Measurements from ENCODE around the gene TMEM61.
"Not testable (repeated sequence)": the region's sequence is repeated elsewhere in the genome, so short reads cannot be mapped to it uniquely, and the experiment has no call there.

TMEM61 gene

DNA sequence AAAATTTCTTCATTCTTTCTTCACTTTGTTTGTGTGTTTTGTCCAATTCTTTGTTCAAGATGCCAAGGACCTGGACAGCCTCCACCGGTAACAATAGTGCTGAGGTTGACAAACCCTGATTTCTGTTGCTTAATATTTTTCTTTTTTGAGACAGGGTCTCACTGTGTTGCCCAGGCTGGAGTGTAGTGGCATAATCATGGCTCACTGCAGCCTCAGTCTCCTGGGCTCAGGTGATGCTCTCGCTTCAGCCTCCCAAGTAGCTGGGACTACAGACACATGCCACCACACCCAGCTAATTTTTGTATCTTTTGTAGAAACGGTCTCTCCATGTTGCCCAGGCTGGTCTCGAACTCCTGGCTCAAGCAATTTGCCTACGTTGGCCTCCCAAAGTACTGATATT is 16.6 kb upstream of the TMEM61 start:
- not testable (repeated sequence) for DNase-seq

DNA sequence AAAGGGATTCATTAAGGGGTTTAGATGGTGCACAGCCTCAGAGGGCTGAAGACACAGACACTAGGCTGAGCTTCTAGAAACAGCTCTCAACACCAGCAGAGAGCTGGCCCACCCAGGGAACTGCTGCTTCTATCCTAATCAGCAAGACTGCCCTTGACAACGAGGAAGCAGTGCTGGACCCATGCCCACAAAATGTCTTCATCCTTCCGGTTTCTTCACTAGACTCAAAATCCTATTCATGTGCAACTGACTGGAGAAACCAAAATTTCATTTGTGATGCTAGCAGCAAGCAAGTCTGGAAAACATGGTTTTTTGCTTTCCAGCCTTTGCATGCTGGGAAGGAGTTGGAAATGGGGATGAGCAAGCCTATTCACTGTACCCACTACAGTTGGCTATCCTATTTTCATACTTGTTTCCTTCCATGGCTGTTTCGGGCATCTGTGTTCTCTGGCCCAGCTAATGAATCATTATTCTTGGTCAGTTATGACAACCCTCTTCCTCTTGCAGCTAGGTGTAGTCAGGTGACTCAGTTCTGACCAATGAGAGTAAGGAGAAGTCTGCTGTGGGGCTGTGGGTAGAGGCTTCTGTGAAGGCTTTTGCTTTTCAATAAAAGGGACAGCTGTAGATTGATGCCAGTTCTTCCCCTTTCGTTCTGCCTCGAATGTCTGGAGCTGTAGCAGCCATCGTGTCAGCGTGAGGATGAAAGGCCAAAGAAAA is 14.6 kb upstream of the TMEM61 start:
- no peak for DNase-seq

DNA sequence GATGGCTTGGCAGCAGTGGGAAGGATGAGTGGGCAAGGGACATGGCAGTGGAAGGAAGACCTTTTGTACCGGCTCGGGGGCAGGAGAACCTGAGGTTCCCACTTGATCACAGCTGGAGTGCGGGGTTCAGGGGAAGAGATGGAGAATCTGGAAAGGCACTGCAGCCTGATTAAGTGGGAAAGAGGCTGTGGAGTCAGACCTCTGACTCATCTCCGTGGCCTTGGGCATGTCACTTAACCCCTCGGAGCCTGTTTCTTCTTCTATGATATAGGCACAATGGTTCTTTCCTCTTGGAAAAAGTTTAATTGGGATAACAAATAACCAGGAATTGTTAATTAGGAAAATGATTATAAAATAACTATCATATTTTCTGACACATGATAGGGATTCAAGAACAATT is 13.1 kb upstream of the TMEM61 start:
- no peak for DNase-seq

DNA sequence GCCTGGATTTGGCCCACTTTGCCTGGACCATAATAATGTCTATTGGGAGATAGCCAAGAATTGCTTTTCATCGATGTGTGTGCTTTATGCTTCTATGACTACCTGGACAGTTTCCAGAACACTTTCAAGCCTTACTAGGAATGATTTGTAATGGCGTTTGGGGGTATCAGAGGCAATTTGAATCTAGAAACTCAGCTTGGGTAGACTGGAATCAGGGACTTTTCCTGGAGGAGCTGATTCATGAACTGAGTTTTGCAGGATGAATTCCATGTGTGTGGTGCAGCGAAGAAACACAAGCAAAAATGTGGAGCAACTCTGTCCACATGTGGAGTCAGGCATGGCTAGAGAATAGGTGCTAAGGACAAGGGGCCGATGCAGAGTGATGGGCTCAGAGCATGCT is 11.9 kb upstream of the TMEM61 start:
- no peak for DNase-seq

DNA sequence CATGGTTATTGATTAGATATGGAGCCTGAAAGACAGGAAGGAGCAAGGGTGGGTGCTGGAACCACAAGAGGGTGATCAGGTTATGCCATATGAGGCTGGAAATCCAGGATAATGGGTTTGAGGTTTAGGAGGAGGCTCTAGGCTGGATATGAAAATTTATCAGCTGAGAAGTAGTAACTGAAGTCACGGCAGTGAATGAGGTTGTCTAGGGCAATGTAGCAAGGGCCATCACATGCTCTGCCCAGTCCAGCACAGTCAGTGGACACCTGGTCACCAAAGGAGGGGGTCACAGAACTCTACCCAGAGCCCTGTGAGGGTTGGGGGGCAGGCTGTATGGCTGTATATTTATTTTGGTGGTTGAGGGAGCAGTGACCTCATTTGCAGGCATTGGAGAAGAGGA is 10.5 kb upstream of the TMEM61 start:
- DNase-seq: no peak

DNA sequence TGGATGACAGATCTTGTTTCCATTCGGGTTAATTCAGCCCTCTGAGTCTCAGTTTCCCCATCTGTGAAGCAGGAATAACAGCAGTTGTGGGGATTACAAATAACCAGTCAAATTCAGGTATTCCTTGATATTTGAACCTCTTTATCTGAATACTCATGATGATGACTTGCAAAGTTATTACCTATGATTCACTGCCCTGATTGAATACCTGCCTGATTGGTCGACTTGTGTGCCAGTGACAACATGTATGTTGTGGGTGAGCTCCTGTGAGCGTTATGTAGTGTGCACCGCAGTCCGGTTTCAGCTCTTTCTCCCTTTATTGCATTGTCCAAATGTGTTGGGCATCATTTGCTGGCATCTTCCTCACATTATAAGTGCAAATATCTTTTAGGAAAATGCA is 9.5 kb upstream of the TMEM61 start:
- DNase-seq: no peak

DNA sequence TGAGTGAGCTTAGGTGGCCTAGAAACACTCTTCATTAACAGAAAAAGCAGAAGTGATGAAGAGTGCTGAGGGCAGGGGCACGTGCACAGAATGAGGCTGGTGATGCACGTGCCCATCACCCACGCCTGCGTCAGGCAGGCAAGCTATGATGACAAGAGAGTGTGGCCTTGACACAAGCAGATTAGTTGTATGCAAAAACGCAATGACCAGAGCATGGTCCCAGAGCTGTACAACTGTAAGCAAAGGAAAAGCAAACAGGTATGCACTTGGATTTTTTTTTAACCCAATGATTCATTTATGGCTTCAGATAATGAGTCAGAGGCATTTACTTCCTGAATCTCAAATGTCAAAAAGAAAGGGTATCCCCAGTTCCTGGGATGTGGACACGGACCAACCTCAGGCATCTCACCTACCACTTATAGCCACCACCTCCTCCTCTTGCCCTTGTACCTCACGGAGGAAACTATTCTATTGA is 9.1 kb upstream of the TMEM61 start:
- DNase-seq: no peak

DNA sequence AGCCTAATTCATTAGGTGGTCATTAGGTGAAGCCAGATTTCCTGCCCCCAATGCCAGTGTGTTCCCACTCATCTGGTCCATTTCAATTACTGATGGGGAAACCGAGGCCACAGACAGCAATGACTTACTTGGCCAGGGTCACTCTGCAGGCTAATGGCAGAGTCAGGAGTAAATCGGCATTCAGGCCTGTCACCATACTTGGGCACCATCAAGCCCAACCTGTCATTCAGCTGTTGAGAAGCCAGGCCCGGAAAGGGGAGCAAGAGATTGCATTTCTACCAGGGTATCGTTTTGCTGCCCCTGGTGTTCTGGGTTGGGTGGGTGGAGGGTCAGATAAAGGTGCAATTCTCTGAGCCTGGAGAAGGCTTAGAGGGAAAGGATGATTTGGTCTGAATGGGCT is 8.0 kb upstream of the TMEM61 start:
- DNase-seq: no peak

DNA sequence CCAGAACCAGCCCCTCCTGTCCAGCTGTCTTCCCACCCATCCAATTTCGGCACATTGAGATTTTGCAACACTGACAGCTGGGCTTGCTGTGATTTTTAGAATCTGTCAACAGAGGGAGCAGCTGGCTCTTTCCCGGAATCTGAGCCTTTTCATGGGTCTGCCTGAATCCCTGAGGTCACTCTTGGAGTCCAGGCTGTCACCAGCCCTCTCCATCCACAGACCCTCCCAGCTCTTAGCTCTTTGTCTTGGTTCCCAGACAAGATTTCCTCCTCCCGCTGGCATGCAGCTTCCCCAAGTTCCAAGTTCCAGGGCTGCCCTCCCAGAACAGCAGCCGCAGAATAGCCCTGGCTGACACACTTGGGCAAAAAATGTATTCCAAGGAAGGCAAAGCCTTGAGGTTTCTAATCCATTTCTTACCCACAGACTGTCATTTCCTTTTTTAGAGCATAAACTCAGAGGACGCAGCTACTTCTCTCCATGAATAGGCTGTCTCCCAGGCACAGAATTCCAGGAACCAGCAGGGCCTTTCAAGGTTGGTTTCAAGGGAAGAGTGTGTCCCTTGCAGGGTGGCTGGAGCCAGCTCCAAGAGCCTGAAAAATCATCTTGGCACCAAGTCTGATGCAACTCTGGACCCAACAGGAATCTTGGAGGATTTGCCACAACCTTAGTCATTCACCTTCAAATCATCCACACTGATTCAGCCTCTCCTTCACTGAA is 7.1 kb upstream of the TMEM61 start:
- DNase-seq: peak; percentile 11

DNA sequence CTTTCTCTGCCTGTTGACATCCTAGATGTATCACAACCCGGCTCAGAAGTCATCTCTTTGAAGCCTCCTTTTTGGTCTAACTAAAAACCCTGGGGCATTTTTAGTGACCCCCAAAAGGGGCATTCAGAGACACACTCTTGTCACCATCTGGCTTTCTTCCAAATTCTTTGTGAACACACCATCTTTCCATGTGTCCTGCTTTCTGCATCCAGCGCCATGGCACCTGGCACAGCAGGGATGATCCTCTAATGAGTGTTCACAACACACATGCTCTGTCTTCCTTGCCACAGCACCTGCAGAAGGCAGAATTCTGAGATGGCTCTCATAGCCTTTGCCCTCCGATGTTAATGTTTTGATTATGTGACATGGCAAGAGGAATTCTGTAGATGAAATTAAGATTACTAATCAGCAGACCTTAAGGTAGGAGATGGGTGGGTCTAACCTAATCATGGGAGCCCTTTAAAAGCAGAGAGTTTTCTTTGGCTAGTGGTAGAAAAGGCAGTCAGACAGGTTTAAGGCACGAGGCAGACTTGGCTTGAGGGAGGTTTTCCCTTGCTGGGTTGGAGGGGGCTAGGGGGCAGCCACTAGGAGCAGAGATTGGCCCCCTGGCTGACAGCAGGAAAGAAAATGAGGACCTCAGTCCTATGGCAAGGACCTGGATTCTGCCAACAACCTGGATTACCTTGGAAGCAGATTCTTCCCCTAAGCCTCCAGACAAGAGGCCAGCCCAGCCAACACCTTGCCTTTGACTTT is 4.9 kb upstream of the TMEM61 start:
- peak; percentile 17 for DNase-seq

DNA sequence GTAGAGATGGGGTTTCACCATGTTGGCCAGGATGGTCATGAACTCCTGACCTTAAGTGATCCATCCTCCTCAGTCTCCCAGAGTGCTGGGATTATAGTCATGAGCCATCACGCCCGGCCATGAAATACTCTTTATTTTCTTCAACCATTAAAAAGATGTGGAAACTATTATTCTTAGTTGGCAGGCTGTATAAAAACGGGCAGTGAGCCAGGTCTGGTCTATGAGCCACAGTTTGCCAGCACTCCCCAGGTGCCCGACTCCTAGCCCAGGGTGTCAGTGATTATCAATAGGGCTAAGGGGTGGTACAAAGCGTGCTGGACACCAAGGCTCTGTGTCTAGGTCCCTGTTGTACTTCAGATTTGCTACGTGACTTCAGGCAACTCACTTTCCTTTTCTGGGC is 3.7 kb upstream of the TMEM61 start:
- no peak for DNase-seq

DNA sequence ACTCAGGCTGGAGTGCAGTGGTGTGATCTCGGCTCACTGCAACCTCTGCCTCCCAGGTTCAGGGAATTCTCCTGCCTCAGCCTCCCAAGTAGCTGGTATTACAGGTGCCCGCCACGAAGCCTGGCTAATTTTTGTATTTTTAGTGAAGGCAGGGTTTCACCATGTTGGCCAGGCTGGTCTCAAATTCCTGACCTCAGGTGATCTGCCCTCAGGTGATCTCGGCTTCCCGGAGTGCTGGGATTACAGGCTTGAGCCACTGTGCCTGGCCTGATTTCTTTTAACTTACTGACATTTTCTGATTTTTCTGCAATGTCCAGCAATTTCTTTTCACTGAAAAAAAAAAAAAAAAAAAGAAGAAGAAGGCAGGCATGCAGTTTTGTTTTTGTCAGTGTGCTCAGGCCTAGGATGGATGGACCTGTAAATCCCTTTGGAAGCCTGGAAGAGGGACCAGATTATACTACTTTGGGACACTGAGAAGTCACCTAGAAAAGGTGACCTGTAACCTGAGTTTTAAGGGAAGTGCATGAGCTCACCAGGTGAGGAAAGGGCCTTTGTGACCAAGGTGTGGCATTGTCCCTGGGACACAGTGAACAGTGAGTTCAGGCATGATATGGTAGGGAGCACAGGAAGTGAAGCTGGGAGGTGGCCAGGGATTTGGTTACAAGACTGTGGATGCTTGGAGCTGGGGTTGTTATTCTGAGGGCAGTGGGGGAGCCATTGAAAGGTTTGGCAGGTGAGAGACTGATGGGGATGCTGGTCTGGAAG is 2.7 kb upstream of the TMEM61 start:
- DNase-seq: no peak

DNA sequence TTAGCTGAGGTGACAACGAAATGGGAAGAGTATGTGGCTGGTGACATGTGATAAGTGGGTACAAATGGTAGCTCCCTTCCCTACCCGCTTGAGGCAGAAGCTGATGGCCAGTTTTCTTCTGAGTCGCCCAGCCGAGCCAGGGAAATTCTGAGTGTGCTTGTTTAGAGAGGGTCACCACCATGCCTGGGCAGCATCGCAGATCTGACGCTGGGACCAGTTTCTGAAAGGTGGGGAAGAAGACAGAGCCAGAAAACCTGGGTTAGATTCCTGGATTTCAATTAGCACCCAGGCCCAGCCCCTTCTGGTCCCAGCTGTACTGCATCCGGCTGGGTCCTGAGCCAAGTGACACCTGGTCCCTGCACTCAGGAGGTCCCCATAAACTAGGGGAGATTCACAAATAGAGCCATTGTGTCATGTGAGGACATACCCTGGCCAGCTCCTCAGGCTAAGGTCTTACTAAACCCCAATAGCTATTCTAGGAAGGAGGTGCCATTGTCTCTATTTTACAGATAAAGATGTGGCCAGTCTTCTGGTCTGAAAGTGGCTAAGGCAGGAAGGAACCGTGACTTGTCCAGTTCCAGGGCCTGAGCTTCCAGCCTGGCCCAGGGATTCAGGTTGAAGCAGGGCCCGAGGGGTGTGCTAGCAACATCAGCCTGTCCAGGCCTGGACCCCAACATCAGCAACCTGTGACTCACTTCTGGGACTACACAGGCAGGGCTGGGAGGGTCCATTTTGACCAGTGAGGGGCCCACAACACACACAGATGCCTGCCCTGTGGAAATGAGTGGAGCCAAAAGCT is 1.7 kb upstream of the TMEM61 start:
- DNase-seq: no peak

DNA sequence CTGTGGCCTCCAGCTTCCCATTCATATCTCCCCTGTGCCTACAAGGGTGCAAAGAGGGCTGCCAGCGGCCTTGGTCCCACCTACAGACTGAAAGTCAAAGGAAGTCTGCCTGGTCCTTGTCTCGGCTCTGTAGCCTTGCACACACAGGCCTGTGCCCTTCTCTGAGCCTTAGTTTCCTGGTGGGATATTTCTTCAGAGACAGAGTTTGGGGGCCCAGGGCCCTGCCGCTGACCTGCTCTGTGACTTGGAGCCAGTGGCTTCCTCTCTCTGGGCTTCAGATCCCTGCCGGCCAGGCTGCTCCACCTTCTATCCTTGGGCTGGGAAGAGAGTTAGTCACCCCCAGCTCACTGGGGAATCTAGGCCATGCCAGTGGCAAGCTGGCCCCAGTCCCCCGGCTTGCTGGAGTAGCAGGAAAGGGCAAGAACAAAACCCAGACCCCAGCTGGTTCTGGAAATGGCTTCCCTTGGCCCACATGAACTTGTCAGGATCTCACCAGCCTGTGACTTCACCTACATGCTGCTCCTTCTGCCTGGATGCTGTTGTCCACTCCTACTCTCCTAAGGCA is 1.0 kb upstream of the TMEM61 start:
- no peak for DNase-seq

DNA sequence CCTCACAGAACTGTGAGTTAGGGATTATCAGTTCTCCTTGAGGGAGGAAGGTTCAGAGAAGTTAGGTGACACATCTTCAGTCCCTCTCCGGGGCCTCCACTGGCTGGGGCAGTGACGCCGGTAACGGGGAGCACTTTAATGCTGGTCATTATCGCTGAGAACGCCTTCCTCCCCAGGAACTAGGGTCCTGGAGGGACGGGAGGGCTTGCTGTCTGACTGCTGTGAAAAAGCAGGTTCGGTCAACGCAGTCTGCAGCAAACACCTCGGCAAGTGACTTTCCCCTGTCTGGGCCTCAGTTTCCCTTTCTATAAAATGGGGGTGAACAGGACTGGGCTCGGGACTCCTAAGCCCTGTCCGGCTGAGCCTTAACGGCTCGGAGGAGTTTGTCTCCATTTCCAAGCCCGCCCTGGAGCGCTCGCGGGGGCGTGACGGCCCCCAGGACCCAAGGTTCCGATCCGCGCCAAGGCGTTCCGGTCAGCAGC is 341 bp upstream of the TMEM61 start:
- DNase-seq: no peak

DNA sequence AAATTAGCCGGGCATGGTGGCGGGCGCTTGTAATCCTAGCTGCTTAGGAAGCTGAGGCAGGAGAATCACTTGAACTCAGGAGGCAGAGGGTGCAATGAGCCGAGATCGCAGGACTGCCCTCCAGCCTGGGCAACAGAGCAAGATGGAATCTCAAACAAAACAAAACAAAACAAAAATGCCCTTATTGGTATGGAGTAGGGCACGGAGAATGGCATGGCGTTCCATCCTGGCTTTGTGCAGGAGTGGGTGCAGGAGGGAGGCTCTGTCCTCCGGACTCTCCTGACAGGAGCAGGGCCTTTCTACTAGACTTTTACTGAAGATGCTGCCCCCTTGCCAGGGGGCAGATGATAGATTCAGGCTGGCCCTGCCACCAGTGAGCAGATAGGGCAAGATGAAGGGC is 1.0 kb downstream of the TMEM61 start:
- DNase-seq: no peak

DNA sequence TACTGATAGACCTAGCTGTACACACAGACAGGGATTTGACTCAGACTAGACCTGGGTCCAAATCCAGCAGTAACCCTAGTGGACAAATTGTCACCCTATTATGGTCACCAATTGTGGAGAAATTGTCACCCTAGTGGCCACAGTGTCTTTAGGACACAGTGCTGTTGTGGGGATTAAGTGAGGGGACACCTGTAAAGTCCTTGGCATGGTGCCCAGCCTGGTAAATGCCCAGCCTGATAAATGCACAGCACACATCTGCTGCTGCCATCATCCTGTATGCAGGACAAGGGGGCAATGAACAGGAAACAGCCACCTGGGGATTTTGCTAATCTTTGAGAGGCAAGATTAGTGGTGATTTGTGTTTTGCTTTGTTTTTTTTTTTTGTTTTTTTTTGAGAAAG is 2.3 kb downstream of the TMEM61 start:
- DNase-seq: no peak

DNA sequence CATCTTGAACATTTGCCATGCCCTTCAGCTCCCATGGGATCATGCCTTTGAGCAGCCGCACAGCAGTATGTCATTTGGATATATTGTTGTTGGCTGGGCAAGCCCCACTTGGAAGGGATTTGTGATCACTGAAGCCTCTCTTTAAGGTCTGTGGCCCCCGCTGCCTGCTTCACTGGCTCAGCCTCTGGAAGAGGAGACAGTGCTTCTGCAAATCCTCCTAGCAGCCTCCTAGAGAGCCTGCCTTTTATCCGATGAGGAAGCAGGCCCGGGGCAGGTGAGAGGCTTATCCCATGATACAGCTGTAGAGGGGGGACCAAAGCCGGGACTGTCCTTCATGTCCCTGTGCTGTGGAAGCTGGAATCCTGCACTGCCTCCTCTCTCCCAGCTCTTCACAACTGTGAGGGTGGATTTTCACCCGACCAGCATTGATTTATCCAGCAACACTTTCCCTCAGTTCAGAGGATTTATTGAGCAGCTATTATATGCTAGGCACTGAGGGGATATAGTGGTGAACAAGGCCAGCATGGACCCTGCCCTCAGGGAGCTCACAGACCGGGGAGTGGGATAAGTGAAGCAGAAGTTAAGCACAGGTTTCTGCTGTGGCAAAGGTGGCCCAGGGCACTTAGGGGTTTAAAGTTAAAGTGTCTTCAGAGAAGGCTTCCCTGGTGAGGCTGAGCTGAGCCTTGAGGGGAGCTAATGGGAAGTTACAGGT is 3.9 kb downstream of the TMEM61 start:
- no peak for DNase-seq

DNA sequence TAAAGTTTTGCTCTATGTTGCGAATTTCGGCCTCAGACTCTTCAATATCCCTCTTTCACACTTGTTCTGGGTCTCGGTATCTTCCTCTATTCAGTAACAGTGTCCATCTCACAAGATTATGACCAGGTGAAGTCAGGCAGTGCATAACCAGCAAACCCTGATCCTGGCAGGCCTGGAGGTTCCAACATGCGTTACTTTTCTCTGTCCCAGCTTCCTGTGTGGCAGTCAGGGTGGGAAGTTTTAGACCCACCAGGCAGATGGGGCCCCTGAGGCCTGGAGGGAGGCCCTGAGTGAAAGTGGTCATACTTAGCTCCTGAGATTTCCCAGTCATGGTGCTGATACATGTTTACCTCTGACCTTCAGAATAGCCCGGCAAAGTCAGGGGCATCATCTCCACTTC is 5.1 kb downstream of the TMEM61 start:
- DNase-seq: no peak

DNA sequence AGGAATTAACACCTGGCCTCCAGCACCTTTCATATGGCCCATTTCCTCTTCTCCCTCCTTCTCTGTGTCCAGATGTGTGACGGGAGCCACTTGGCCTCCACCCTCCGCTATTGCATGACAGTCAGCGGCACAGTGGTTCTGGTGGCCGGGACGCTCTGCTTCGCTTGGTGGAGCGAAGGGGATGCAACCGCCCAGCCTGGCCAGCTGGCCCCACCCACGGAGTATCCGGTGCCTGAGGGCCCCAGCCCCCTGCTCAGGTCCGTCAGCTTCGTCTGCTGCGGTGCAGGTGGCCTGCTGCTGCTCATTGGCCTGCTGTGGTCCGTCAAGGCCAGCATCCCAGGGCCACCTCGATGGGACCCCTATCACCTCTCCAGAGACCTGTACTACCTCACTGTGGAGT is 5.6 kb downstream of the TMEM61 start:
- DNase-seq: no peak

DNA sequence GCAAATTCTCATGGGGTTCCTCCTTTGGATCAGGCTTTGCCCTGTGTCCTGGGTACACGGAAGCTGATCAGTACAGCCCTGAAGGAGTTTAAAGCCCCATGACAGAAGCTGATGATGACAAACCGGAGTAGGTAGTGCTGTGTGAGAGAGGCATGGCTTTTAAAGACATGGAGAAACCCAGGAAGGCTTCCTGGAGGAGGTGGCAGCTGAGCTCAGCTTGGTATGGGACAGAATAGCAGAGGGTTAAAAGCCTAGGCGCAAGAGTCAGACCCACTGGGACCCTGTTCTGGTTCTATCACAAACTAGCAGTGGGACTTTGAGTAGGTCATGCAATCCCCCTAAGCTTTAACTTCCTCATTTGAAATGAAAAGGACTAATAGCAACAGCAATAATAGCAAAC is 6.1 kb downstream of the TMEM61 start:
- DNase-seq: no peak
